Keratinocyte (primary cell): ENCODE measurements around the gene KLF2. TPM values are rescaled to one million over a fixed set of nuclear protein-coding genes. Genes with fewer than 3 reads are reported as not detected.

ENCODE experiments used
- DNase-seq: peaks from one replicate; pipeline ENCODE4 v3.0.0-alpha.2; 2011; ENCODE audit warnings: low read depth, missing footprints, low spot score
- FAIRE-seq: peaks from 2 replicates; lab custom pipeline; 2011; peaks lifted over from hg19 to GRCh38; lab: Jason Lieb, UNC
- H2AFZ ChIP-seq: 2 replicates; pipeline ENCODE4 v1.6.0; 2012; ENCODE audit warnings: low read length, control low read depth, inconsistent platforms; ENCODE audit not compliant: control insufficient read depth
- H3K27ac ChIP-seq: 2 replicates; pipeline ENCODE4 v1.5.1; 2011; ENCODE audit warnings: low read length; ENCODE audit not compliant: control insufficient read depth, insufficient read depth
- H3K27me3 ChIP-seq: 3 replicates; pipeline ENCODE4 v1.6.0; 2011; ENCODE audit warnings: low read length; ENCODE audit not compliant: control insufficient read depth, insufficient read depth; ENCODE audit errors: extremely low read depth
- H3K36me3 ChIP-seq, 2 experiments: 2 replicates in 1 of 2; 3 replicates in 1 of 2; pipeline ENCODE4 v1.5.1; 2011; ENCODE audit warnings: low read length in 2 of 2, mild to moderate bottlenecking in 1 of 2; ENCODE audit not compliant: control insufficient read depth in 2 of 2, insufficient read depth in 2 of 2; ENCODE audit errors: extremely low read depth in 1 of 2
- H3K4me1 ChIP-seq: 3 replicates; pipeline ENCODE4 v1.5.1; 2011; ENCODE audit warnings: low read length; ENCODE audit not compliant: control insufficient read depth, insufficient read depth; ENCODE audit errors: extremely low read depth
- H3K4me2 ChIP-seq: 3 replicates; pipeline ENCODE4 v1.6.0; 2011; ENCODE audit warnings: low read depth, low read length; ENCODE audit not compliant: control insufficient read depth, insufficient read depth; ENCODE audit errors: extremely low read depth
- H3K4me3 ChIP-seq, 3 experiments: fragments of 200-600 bp in 1 of 3; sonication (generic) in 1 of 3; 2 replicates in 2 of 3; 3 replicates in 1 of 3; pipeline ENCODE4 v1.5.1; 2011 to 2016; ENCODE audit warnings: low read length in 3 of 3, mild to moderate bottlenecking in 3 of 3, control low read depth in 2 of 3, inconsistent platforms in 1 of 3, low read depth in 1 of 3, mixed read lengths in 1 of 3, mixed run types in 1 of 3, moderate library complexity in 1 of 3; ENCODE audit not compliant: control insufficient read depth in 2 of 3, insufficient read depth in 2 of 3; ENCODE audit errors: extremely low read depth in 1 of 3
- H3K79me2 ChIP-seq: 2 replicates; pipeline ENCODE4 v1.6.0; 2012; ENCODE audit warnings: low read length; ENCODE audit not compliant: control insufficient read depth, insufficient read depth
- H3K9ac ChIP-seq: 3 replicates; pipeline ENCODE4 v1.6.0; 2011; ENCODE audit warnings: low read length; ENCODE audit not compliant: control insufficient read depth, insufficient read depth; ENCODE audit errors: extremely low read depth
- H3K9me1 ChIP-seq: 3 replicates; pipeline ENCODE4 v1.6.0; 2011; ENCODE audit warnings: low read length; ENCODE audit not compliant: control insufficient read depth, insufficient read depth; ENCODE audit errors: extremely low read depth
- H3K9me3 ChIP-seq: 2 replicates; pipeline ENCODE4 v1.5.1; 2012; ENCODE audit warnings: low read depth, low read length; ENCODE audit not compliant: control insufficient read depth
- H4K20me1 ChIP-seq: 3 replicates; pipeline ENCODE4 v1.6.0; 2011; ENCODE audit warnings: low read length; ENCODE audit not compliant: control insufficient read depth, insufficient read depth; ENCODE audit errors: extremely low read depth
- EZH2 ChIP-seq: IDR thresholded peaks from one replicate; pipeline ENCODE4 v1.6.1; 2012; ENCODE audit warnings: inconsistent platforms, mild to moderate bottlenecking, low read length, moderate library complexity
- dilution Hi-C: fragments of 300-500 bp; cut with MboI; formaldehyde crosslinking; loops from one replicate; pipeline ENCODE4 v1.7.0; 2020; ENCODE audit warnings: low sequenced_read_pairs; ENCODE audit not compliant: extremely low pct_ligation_motif_present
- polyA minus RNA-seq, 3 experiments: library from RNA; depleted of rRNA, polyadenylated mRNA; stranded (reverse); fragments of >200 nt; gene quantifications; 1 replicate in 1 of 3; 2 replicates in 1 of 3; 3 replicates in 1 of 3; pipeline ENCODE4 v1.2.3, GENCODE V29; 2011
- polyA plus RNA-seq, 5 experiments: library from polyadenylated mRNA; depleted of rRNA in 3 of 5; stranded (reverse) in 3 of 5; stranded (forward) in 1 of 5; unstranded in 1 of 5; fragments of >200 nt; gene quantifications; 1 replicate in 1 of 5; 2 replicates in 3 of 5; 3 replicates in 1 of 5; pipeline versions ENCODE4 v1.2.1 to v1.2.3, GENCODE V29; 2011 to 2012; ENCODE audit warnings: missing spikeins in 2 of 5, low read depth in 1 of 5, low replicate concordance in 1 of 5
- TF ChIP-seq, protein P1 (sequence below), 3 experiments: IDR thresholded peaks in 1 of 3; conservative IDR thresholded peaks in 1 of 3; optimal IDR thresholded peaks in 1 of 3; 2 replicates in 2 of 3; 3 replicates in 1 of 3; pipeline versions ENCODE3 to v1.5.1; 2011; ENCODE audit warnings: low read length in 3 of 3, mild to moderate bottlenecking in 3 of 3, moderate library complexity in 2 of 3, control low read depth in 1 of 3, inconsistent platforms in 1 of 3; ENCODE audit not compliant: insufficient read depth in 2 of 3; ENCODE audit errors: extremely low read depth in 1 of 3

Gene KLF2
- 0.09 TPM in 1 of 3 replicates, not detected in the others for polyA plus RNA-seq
- 0.30 TPM for polyA plus RNA-seq (2011; ENCODE audit: low read depth)
- polyA plus RNA-seq (2011; cell fraction: cytosol; rRNA removed) = 0.06 and 0.08 TPM in 2 replicates
- 0.10 and 0.13 TPM in 2 replicates for polyA plus RNA-seq (2011; cell fraction: nucleus; rRNA removed)
- 0.17 and 0.30 TPM in 2 replicates for polyA plus RNA-seq (2012; ENCODE audit: low replicate concordance)
- 0.23 TPM in 1 of 3 replicates, not detected in the others for polyA minus RNA-seq
- not detected for polyA minus RNA-seq (2011; cell fraction: cytosol; rRNA and poly(A)+ RNA removed)
- 0.32 TPM in 1 of 2 replicates, not detected in the other for polyA minus RNA-seq (2011; cell fraction: nucleus; rRNA and poly(A)+ RNA removed)

DNA sequence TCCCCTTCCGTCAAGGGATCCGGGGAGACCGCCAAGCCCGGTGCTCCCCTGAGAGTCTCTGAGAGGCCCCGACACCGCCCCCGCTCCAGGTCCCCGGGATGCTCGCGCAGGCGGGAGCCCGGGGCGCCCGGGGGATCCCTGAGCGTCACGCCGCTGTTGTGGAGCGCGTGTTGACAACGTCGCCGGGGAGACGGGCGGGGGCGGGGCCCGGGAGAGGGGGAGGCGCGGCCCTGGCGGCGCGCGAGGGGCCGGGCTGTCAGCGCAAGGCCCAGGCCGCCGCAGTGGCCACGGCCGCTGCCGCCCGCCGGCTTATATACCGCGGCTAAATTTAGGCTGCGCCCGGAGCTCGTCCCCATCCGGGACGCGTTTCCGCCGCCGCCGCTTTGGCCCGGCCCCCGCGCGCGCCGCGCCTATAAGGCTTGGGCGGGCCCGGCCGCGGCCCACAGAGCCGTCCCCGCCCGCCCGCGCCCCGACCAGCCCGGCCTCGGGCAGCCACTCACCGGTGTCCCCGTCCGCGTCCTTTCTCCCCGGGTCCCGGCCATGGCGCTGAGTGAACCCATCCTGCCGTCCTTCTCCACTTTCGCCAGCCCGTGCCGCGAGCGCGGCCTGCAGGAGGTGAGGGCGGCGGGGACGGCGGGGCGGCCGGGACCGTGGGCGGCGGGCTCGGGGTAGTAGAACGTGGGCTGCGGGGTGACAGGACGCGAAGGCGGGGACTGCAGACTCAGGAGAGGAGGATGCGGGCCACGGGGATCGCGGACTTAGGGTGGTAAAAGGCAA, at the start of gene KLF2:
Gene KLF2, plus strand, starts transcription at position 443 of the 777 bp plus-strand sequence. Its CDS starts 98 bp downstream, at position 541.
- Histone ChIP-seq H3K4me1 (peaks cover 6% of the 10 kb centered on the region), H2AFZ (peak within 1 kb of the TSS; percentile 66), H3K9me1 (no peaks in the 10 kb centered on the region), H3K79me2 (no peaks in the 10 kb centered on the region), H3K36me3 (no peaks in the 10 kb centered on the region), H3K9ac (peak within 1 kb of the TSS; percentile 61), H3K27ac (no peak within 1 kb of the TSS), H4K20me1 (no peaks in the 10 kb centered on the region), H3K4me3 (peak within 1 kb of the TSS; percentile 43 to 62 (median 46)), H3K4me2 (peak within 1 kb of the TSS; percentile 66), H3K27me3 (peaks cover 9% of the 10 kb centered on the region), H3K9me3 (no peaks in the 10 kb centered on the region)
- DNase-seq = peak; percentile 17
- dilution Hi-C loops = no loop called here
- TF ChIP-seq, protein P1, sequence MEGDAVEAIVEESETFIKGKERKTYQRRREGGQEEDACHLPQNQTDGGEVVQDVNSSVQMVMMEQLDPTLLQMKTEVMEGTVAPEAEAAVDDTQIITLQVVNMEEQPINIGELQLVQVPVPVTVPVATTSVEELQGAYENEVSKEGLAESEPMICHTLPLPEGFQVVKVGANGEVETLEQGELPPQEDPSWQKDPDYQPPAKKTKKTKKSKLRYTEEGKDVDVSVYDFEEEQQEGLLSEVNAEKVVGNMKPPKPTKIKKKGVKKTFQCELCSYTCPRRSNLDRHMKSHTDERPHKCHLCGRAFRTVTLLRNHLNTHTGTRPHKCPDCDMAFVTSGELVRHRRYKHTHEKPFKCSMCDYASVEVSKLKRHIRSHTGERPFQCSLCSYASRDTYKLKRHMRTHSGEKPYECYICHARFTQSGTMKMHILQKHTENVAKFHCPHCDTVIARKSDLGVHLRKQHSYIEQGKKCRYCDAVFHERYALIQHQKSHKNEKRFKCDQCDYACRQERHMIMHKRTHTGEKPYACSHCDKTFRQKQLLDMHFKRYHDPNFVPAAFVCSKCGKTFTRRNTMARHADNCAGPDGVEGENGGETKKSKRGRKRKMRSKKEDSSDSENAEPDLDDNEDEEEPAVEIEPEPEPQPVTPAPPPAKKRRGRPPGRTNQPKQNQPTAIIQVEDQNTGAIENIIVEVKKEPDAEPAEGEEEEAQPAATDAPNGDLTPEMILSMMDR (optimal IDR thresholded peaks at IDR 0.05 in 1 of 3, IDR thresholded peaks at IDR 0.05 in 1 of 3, conservative IDR thresholded peaks at IDR 0.05 in 1 of 3; ENCODE audit: extremely low read depth in 1 of 3, insufficient read depth in 2 of 3, low read length in 3 of 3) = peak in 1 of 3 experiments; percentile 12
- TF ChIP-seq EZH2 = peak; percentile 45
- no peak for FAIRE-seq

DNA sequence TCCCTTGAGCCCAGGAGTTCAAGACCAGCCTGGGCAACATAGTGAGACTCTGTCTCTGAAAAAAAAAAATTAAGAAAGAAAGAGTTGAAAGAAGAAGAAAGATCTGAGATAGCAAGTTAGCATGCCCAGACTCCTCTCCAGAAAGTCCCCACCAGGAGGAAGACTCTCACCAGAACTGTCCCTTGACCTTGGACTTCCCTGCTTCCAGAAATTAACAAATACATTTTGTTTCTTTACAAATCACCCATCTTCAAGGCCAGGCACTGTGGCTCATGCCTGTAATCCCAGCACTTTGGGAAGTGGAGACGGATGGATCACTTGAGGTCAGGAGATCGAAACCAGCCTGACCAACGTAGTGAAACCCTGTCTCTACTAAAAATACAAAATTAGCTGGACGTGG, 44.3 kb upstream of the KLF2 start:
- no peaks in the 10 kb centered on the region for H3K79me2 ChIP-seq
- dilution Hi-C loops = no loop called here
- H3K9me3 ChIP-seq = no peaks in the 10 kb centered on the region
- H3K4me2 ChIP-seq = no peak overlapping the region
- no peaks in the 10 kb centered on the region for H3K9me1 ChIP-seq
- peaks cover 6% of the 10 kb centered on the region for H3K4me1 ChIP-seq
- TF ChIP-seq, protein P1 (optimal IDR thresholded peaks at IDR 0.05 in 1 of 3, IDR thresholded peaks at IDR 0.05 in 1 of 3, conservative IDR thresholded peaks at IDR 0.05 in 1 of 3; ENCODE audit: extremely low read depth in 1 of 3, insufficient read depth in 2 of 3, low read length in 3 of 3) = no peak
- TF ChIP-seq EZH2 = no peak
- H3K9ac ChIP-seq = no peak overlapping the region
- FAIRE-seq = no peak
- H3K36me3 ChIP-seq = no peaks in the 10 kb centered on the region
- H4K20me1 ChIP-seq = no peaks in the 10 kb centered on the region
- no peak overlapping the region for H2AFZ ChIP-seq
- peaks cover 33% of the 10 kb centered on the region for H3K27me3 ChIP-seq
- DNase-seq = no peak
- H3K27ac ChIP-seq = no peak overlapping the region
- no peak overlapping the region for H3K4me3 ChIP-seq
